DND-41 (cell line): ENCODE measurements around the gene WNK1.

Experiments
- CTCF ChIP-seq: IDR thresholded peaks from 2 replicates; pipeline ENCODE4 v1.5.1; 2012; ENCODE audit warnings: borderline replicate concordance, low read length, moderate library complexity, mild to moderate bottlenecking; ENCODE audit not compliant: poor library complexity, severe bottlenecking; ENCODE audit errors: extremely low read depth
- EZH2 ChIP-seq: IDR thresholded peaks from 3 replicates; pipeline ENCODE4 v1.6.1; 2012; ENCODE audit warnings: borderline replicate concordance, low read depth, mild to moderate bottlenecking, moderate library complexity, low read length, inconsistent platforms; ENCODE audit not compliant: severe bottlenecking

DNA sequence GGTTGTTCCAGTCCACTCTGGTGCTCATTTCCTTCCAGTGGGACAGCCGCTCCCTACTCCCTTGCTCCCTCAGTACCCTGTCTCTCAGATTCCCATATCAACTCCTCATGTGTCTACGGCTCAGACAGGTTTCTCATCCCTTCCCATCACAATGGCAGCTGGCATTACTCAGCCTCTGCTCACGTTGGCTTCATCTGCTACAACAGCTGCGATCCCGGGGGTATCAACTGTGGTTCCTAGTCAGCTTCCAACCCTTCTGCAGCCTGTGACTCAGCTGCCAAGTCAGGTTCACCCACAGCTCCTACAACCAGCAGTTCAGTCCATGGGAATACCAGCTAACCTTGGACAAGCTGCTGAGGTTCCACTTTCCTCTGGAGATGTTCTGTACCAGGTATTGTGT, 127.3 kb downstream of the WNK1 start:
- TF ChIP-seq EZH2 (no peak), CTCF (no peak)
